HFFc6 (cell line): ENCODE results near the gene TNFRSF19. TPM values are rescaled to one million over a fixed set of nuclear protein-coding genes. Genes with fewer than 3 reads are reported as not detected.

Source experiments
- DNase-seq: peaks from one replicate; pipeline ENCODE4 v3.0.0-alpha.2; 2018
- H3K27ac Mint-ChIP-seq: 2 replicates; pipeline ENCODE4 v1.8.0; 2020; ENCODE audit warnings: mild to moderate bottlenecking, mixed read lengths
- H3K27me3 Mint-ChIP-seq: 2 replicates; pipeline ENCODE4 v1.8.0; 2021; ENCODE audit warnings: mild to moderate bottlenecking, moderate library complexity, mixed read lengths; ENCODE audit not compliant: insufficient read depth
- H3K36me3 Mint-ChIP-seq: 2 replicates; pipeline ENCODE4 v1.8.0; 2021; ENCODE audit warnings: low read depth, mixed read lengths
- H3K4me1 Mint-ChIP-seq: 2 replicates; pipeline ENCODE4 v1.8.0; 2020; ENCODE audit warnings: low read depth, mixed read lengths
- H3K4me3 Mint-ChIP-seq: 2 replicates; pipeline ENCODE4 v1.8.0; 2020; ENCODE audit warnings: mild to moderate bottlenecking, moderate library complexity, mixed read lengths
- H3K9me3 Mint-ChIP-seq: 2 replicates; pipeline ENCODE4 v1.8.0; 2020; ENCODE audit warnings: mild to moderate bottlenecking, mixed read lengths
- total RNA-seq, 6 experiments: library from RNA; stranded (reverse); fragmentation: NEBNext Ultra II Directional; extraction: Animal tissue kit (Norgen Biotek cat#: 25700); gene quantifications; 2 replicates in 1 of 6; 3 replicates in 5 of 6; pipeline ENCODE4 v1.2.3, GENCODE V29; 2021
- TF ChIP-seq, protein P1 (sequence below): fragments of 200-600 bp; sonication (generic); IDR thresholded peaks from 2 replicates; pipeline ENCODE4 v1.5.0; 2021; ENCODE audit warnings: antibody characterized with exemption, mild to moderate bottlenecking

The TNFRSF19 gene
- total RNA-seq, 6 experiments from 2014 or later, result 5.9 to 10.1 (median 8.7) TPM

GRCh38 chr13:23598369-23598768 is 28.2 kb downstream of the TNFRSF19 start:
- peaks cover 15% of the 10 kb centered on the region for H3K36me3 Mint-ChIP-seq
- H3K27me3 Mint-ChIP-seq, result no peaks in the 10 kb centered on the region
- TF ChIP-seq, protein P1, sequence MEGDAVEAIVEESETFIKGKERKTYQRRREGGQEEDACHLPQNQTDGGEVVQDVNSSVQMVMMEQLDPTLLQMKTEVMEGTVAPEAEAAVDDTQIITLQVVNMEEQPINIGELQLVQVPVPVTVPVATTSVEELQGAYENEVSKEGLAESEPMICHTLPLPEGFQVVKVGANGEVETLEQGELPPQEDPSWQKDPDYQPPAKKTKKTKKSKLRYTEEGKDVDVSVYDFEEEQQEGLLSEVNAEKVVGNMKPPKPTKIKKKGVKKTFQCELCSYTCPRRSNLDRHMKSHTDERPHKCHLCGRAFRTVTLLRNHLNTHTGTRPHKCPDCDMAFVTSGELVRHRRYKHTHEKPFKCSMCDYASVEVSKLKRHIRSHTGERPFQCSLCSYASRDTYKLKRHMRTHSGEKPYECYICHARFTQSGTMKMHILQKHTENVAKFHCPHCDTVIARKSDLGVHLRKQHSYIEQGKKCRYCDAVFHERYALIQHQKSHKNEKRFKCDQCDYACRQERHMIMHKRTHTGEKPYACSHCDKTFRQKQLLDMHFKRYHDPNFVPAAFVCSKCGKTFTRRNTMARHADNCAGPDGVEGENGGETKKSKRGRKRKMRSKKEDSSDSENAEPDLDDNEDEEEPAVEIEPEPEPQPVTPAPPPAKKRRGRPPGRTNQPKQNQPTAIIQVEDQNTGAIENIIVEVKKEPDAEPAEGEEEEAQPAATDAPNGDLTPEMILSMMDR, result no peak
- H3K4me1 Mint-ChIP-seq, result peaks cover 24% of the 10 kb centered on the region
- H3K27ac Mint-ChIP-seq, result no peak overlapping the region
- no peaks in the 10 kb centered on the region for H3K9me3 Mint-ChIP-seq
- H3K4me3 Mint-ChIP-seq, result no peak overlapping the region
- no peak for DNase-seq

- no peak overlapping the region for H3K27ac Mint-ChIP-seq
- H3K36me3 Mint-ChIP-seq, result peaks cover 15% of the 10 kb centered on the region
Observed at GRCh38 chr13:23599083-23599925, 29.1 kb downstream of the TNFRSF19 start.

GRCh38 chr13:23600100-23600499 is 29.9 kb downstream of the TNFRSF19 start:
- Mint-ChIP-seq H3K27me3 (no peaks in the 10 kb centered on the region), H3K36me3 (peaks cover 12% of the 10 kb centered on the region), H3K9me3 (no peaks in the 10 kb centered on the region), H3K4me1 (peaks cover 22% of the 10 kb centered on the region), H3K27ac (no peak overlapping the region), H3K4me3 (no peak overlapping the region)
- TF ChIP-seq, protein P1, result no peak
- no peak for DNase-seq

More at GRCh38 chr13:23599083-23599925, 29.1 kb downstream of the TNFRSF19 start:
- TF ChIP-seq, protein P1, result peak; percentile 24; the same call in 1 of the 2 replicates
- no peak for DNase-seq
- Mint-ChIP-seq H3K9me3 (no peaks in the 10 kb centered on the region), H3K27me3 (no peaks in the 10 kb centered on the region), H3K4me3 (no peak overlapping the region), H3K4me1 (peaks cover 22% of the 10 kb centered on the region)

GRCh38 chr13:23600534-23600933 is 30.3 kb downstream of the TNFRSF19 start:
- Mint-ChIP-seq H3K9me3 (no peaks in the 10 kb centered on the region), H3K27ac (no peak overlapping the region), H3K4me3 (no peak overlapping the region), H3K4me1 (peaks cover 22% of the 10 kb centered on the region), H3K27me3 (no peaks in the 10 kb centered on the region), H3K36me3 (peaks cover 7% of the 10 kb centered on the region)
- TF ChIP-seq, protein P1, result no peak
- no peak for DNase-seq

DNA sequence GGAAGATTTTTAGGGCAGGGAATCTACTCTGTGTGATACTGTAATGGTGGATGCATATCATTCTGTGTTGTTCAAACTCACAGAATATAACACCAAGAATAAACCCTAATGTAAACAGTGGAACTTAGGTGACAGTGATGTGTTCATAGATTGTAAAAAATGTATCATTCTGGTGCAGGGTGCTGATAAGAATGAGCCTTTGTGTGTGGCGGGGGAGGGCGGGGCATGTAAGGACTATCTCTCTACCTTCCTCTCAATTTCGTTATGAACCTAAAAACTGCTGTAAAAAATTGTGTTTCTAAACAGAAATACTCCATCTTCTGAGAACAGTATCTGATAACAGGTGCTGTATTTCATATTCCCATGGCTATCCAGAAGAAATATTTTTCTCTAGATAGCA is 35.6 kb downstream of the TNFRSF19 start:
- H3K36me3 Mint-ChIP-seq, result no peaks in the 10 kb centered on the region

More for the DNA sequence above, 35.6 kb downstream of the TNFRSF19 start:
- TF ChIP-seq, protein P1, result no peak
- DNase-seq, result no peak
- Mint-ChIP-seq H3K27me3 (no peaks in the 10 kb centered on the region; the same call in 1 of the 2 replicates), H3K4me3 (no peak overlapping the region), H3K27ac (no peak overlapping the region), H3K9me3 (no peaks in the 10 kb centered on the region), H3K4me1 (peaks cover 31% of the 10 kb centered on the region)
